HG03039 (cell line): ENCODE data around the gene MEGF9.

Source experiments
- ATAC-seq: cut with Tn5 transposase; IDR thresholded peaks from one replicate; pipeline ENCODE4 v1.9.1; 2021; ENCODE audit warnings: mild to moderate bottlenecking, moderate library complexity; ENCODE audit not compliant: unreplicated experiment

The MEGF9 gene

GRCh38 chr9:120707170-120707569, 7.1 kb downstream of the MEGF9 start:
- ATAC-seq: no peak

GRCh38 chr9:120705174-120705573, 9.1 kb downstream of the MEGF9 start:
- ATAC-seq: no peak

- no peak for ATAC-seq
These were observed 12.2 kb downstream of the MEGF9 start for GRCh38 chr9:120702075-120702474.

DNA sequence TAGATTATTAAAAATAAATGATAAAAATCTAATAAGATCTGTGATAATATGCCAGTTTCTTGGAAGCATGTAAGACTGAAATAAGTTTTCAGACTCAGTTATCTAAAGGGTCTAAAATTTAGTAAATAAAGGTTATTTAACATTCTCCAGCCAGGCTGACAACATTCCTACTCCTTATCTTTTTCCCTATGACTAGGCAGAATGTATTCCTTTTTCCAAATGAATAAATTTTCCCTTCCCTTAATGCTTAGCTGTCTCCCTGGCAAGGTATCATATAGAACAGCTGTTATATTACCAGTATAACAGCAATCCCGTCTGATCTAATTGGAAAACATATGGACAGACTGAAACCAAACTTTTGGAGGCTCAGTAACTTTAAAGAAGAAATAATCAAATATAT, 13.0 kb downstream of the MEGF9 start:
- ATAC-seq: no peak

GRCh38 chr9:120698766-120699165, 15.5 kb downstream of the MEGF9 start:
- no peak for ATAC-seq

- no peak for ATAC-seq
These were observed 16.8 kb downstream of the MEGF9 start for GRCh38 chr9:120697448-120697847.

- ATAC-seq: no peak
These were observed 17.6 kb downstream of the MEGF9 start for GRCh38 chr9:120696551-120697230.

DNA sequence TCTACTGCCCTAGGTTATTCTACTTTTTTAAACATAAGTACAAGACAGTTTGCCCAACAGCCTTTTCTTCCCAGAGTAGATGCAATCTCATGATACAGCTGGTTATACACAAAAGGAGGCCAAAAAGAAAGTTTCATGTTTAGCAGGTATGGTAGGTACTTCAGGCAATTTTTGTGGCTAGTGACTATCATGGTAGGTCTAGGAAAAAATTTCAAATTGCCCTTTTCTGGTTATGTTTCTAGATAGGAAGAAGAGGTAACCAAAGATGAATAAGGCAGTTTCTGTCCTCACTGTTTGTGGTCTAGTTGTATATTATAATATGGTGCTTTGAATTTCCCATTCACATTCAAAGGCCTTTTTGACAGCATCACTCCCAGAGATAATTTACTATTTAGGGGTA, 19.7 kb downstream of the MEGF9 start:
- no peak for ATAC-seq

- ATAC-seq: no peak
These were observed 20.6 kb downstream of the MEGF9 start for GRCh38 chr9:120693700-120694008.

- no peak for ATAC-seq
These were observed 21.2 kb downstream of the MEGF9 start for GRCh38 chr9:120692901-120693699.

DNA sequence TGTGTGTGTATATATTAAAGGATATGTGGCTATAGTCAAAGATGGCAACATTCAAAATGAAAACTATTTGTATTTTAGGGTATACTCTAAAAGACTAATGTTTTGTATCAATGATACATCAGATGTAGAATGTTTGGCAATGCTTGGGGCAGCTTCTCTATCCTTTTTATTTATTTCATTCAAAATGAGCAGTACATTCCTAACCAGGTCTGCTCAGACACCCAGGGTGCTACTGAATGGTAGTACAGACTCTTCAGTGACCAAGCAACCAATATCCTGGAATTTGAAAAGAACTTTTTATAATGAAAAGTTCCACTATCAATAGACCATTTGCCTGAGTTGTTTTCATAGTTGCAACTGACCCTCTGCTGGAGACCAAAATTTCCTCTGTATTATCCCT, 23.9 kb downstream of the MEGF9 start:
- ATAC-seq: no peak

DNA sequence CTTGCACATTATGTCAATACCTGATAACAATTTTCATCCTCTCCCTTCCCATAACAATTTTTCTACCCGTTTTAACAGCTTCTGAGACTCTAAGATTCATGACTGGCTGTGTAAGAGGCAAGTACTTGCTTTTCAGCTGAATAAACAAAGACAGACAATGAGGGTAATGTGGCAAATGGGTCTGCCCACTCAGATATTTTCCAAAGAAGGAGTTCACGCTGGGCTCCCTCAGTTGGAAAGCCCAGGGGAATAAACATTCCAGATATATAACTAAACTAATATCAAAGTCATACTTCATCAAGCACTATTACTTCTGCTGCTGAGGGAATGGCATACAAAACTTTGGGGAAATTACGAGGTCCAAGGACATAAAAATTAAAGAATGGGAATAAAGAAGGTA, 24.4 kb downstream of the MEGF9 start:
- ATAC-seq: no peak

DNA sequence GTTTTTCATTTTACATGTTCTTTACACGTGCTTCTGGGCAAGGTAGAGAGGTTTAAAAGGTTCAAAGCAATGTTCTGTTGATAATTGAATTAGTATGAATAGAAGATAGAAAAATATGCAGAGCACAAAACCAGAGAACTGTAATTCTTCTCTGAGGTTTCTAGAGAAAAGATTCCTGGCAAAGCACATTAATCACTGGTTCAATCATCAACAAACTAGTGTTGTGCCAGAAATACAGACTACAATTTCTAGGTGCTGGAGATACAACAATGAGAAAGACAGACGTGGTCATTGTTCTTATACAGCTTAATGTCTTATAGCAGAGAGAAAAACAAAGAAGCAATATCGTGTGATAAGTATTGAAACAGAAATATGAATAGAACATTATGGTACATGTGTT, 25.5 kb downstream of the MEGF9 start:
- no peak for ATAC-seq

DNA sequence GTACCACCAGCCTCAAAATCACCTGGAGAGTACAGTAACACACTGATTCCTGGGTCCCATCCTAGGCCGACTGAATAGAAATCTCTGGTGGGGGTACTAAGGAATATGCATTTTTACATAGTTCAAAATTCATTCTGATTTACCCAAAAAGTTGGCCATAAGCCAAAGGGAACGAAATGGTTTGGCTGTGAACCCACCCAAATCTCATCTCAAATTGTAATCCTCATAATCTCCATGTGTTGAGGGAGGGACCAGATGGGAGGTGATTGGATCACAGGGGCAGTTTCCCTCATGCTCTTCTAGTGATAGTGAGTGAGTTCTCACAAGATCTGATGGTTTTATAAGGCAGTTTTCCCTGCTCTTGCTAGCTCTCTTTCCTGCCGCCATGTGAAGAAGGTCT, 31.1 kb downstream of the MEGF9 start:
- no peak for ATAC-seq

GRCh38 chr9:120681121-120681520, 33.1 kb downstream of the MEGF9 start:
- no peak for ATAC-seq

DNA sequence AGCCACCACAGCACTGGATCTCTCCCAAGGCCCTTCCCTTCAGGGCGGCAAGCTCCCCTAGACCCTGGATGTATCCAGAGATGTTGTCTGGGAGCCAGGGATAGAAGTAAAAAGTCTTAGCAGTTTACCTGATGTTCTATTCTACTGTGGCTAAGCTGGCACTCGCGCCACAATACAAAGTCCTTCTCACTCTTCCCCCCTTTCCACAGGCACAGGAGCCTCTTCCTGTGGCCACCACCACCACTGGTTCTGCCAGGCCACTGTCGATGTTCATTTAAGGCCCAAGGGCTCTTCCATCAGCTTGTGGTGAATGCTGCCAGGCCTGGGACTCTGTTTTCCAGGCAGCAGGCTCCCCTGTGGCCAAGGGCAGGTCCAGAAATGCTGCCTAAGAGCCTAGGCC, 33.7 kb downstream of the MEGF9 start:
- ATAC-seq: no peak

DNA sequence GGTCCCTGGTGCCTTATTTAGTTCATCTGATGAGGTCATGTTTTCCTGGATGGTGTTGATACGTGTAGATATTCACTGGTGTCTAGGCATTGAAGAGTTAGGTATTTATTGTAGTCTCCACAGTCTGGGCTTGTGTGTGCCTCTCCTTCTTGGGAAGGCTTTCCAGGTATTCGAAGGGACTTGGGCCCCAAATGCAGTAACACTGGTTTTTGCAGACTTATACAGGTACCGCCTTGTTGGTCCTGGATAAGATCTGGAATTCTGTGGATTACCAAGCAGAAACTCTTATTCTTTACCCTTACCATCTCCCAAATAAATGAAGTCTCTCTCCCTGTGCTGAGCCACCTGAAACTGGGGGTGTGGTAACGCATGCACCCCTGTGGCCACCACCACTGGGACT, 34.1 kb downstream of the MEGF9 start:
- no peak for ATAC-seq

- ATAC-seq: no peak
These were observed 36.3 kb downstream of the MEGF9 start for GRCh38 chr9:120677965-120678364.

- no peak for ATAC-seq
These were observed 37.4 kb downstream of the MEGF9 start for GRCh38 chr9:120676767-120677402.

- ATAC-seq: no peak
These were observed 45.9 kb downstream of the MEGF9 start for GRCh38 chr9:120668399-120668798.

DNA sequence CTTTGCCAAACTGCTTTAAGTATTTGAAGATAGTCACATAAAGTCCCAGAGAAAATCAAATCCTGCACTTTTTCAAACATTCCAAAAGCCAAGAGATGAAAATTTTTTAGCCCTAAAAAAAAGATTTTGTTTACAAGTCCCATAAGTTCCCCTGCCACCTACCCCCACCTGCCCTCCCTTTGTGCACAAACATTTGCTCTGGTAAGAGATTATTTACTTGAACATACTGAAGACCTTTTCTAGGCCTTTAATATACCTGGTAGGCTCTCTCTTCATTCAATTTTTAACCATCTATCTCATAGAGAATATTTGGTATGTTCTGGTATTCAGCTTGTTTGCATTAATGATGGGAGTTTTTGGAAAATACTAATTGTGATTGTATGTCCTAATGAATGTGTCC, 50.3 kb downstream of the MEGF9 start:
- no peak for ATAC-seq

DNA sequence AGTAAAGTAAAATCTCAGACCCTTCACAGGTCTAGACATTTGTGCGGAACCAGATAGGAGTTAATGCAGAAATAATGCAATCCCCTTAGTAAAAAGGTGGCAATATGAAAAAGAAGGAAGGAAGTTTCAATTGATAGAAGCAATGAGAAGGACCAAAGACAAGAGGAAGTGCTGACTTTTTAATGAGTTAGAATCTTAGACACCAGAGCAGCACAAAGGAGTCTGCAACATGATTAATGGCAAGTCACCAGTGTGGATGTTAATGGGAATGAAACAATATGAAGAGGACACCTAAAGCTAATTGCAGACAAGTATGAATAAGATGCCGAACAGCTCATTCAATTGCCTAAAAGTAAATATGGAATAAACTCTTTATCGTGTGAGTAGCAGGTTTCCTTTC, 50.9 kb downstream of the MEGF9 start:
- ATAC-seq: no peak
